ENCODE data around the gene PLPPR5. TPM values are rescaled to one million over a fixed set of nuclear protein-coding genes. Genes with fewer than 3 reads are reported as not detected.

The PLPPR5 gene
- total RNA-seq, 1 donor from 2014 or later: not detected

DNA sequence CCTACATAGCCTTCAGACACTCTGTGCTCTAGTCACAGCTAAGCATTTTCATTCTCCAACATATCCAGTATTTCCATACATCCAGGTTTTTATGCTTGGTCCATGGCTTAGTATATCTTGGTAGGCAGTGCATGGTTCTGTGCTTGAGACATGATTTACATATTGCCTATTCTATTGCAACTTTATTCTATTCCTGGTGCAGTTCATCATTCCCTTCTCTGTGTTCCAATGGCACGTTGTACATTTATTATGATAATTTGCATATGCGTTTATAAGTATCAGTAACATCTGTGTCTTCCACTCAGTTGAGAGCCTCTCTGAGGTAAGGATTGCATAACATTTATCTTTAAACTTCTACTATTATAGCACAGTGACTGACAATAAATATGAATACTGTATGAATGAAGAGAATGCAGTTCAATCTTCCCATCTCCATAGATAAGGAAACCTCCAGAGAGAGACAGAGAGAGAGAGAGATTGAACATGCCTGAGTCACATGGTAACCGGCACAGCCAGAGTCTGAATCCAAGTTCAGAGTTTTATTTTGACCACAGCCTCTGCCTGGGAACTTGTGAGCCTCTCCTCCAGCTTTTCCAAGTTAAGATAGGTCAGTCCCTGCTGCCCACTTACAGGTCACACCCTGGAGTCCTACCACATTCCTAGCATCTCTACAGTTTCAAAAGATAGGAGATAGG is 41.5 kb downstream of the PLPPR5 start:
- Mint-ChIP-seq H3K36me3 (ENCODE audit: low read depth) (no peaks in the 10 kb centered on the region), H3K27ac (no peak overlapping the region), H3K9me3 (no peaks in the 10 kb centered on the region), H3K27me3 (ENCODE audit: low read depth) (no peaks in the 10 kb centered on the region), H3K4me1 (ENCODE audit: low read depth) (no peaks in the 10 kb centered on the region), H3K4me3 (ENCODE audit: low read depth) (no peak overlapping the region)
- no peak for DNase-seq (ENCODE audit: low spot score)
- intact Hi-C loops (cut with micrococcal nuclease): no loop called here

GRCh38 chr1:98962156-98962555 is 42.5 kb downstream of the PLPPR5 start:
- no peaks in the 10 kb centered on the region for H3K27me3 Mint-ChIP-seq (ENCODE audit: low read depth)
- H3K27ac Mint-ChIP-seq: no peak overlapping the region
- intact Hi-C loops (cut with micrococcal nuclease): no loop called here
- no peaks in the 10 kb centered on the region for H3K36me3 Mint-ChIP-seq (ENCODE audit: low read depth)
- DNase-seq (ENCODE audit: low spot score): no peak
- H3K4me3 Mint-ChIP-seq (ENCODE audit: low read depth): no peak overlapping the region
- no peaks in the 10 kb centered on the region for H3K4me1 Mint-ChIP-seq (ENCODE audit: low read depth)
- no peaks in the 10 kb centered on the region for H3K9me3 Mint-ChIP-seq

GRCh38 chr1:98949621-98950020 is 55.0 kb downstream of the PLPPR5 start:
- H3K9me3 Mint-ChIP-seq: no peaks in the 10 kb centered on the region
- intact Hi-C loops (cut with micrococcal nuclease): no loop called here
- no peak for DNase-seq (ENCODE audit: low spot score)

GRCh38 chr1:98949166-98949565 is 55.5 kb downstream of the PLPPR5 start:
- Mint-ChIP-seq H3K36me3 (ENCODE audit: low read depth) (no peaks in the 10 kb centered on the region), H3K4me1 (ENCODE audit: low read depth) (no peaks in the 10 kb centered on the region), H3K9me3 (no peaks in the 10 kb centered on the region), H3K4me3 (ENCODE audit: low read depth) (no peak overlapping the region), H3K27ac (no peak overlapping the region), H3K27me3 (ENCODE audit: low read depth) (no peaks in the 10 kb centered on the region)
- intact Hi-C loops (cut with micrococcal nuclease): no loop called here
- DNase-seq (ENCODE audit: low spot score): no peak

More at GRCh38 chr1:98949621-98950020, 55.0 kb downstream of the PLPPR5 start:
- no peaks in the 10 kb centered on the region for H3K4me1 Mint-ChIP-seq (ENCODE audit: low read depth)
- H3K27me3 Mint-ChIP-seq (ENCODE audit: low read depth): no peaks in the 10 kb centered on the region
- H3K4me3 Mint-ChIP-seq (ENCODE audit: low read depth): no peak overlapping the region
- no peak overlapping the region for H3K27ac Mint-ChIP-seq
- H3K36me3 Mint-ChIP-seq (ENCODE audit: low read depth): no peaks in the 10 kb centered on the region

DNA sequence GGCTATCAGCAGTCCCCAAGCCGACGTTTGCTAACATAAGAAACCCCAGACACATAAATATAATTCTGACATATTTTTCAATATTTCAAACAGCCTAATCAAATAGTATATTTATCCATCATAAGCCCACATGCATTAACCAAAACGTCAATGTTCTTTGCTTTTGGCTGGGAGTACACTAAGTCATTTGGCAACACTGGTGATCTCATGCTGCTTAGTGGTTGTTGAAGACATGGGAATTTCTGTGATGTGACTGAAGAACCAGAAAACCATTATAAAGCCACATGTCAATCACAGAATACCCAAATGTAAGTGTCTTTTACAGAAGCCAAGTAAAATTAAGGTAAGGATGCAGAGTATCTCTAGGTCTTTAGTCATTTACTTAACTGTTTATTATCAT is 57.6 kb downstream of the PLPPR5 start:
- Mint-ChIP-seq H3K27me3 (ENCODE audit: low read depth) (no peaks in the 10 kb centered on the region), H3K4me3 (ENCODE audit: low read depth) (no peak overlapping the region), H3K9me3 (no peaks in the 10 kb centered on the region), H3K36me3 (ENCODE audit: low read depth) (no peaks in the 10 kb centered on the region), H3K27ac (no peak overlapping the region), H3K4me1 (ENCODE audit: low read depth) (no peaks in the 10 kb centered on the region)
- DNase-seq (ENCODE audit: low spot score): no peak
- intact Hi-C loops (cut with micrococcal nuclease): no loop called here

DNA sequence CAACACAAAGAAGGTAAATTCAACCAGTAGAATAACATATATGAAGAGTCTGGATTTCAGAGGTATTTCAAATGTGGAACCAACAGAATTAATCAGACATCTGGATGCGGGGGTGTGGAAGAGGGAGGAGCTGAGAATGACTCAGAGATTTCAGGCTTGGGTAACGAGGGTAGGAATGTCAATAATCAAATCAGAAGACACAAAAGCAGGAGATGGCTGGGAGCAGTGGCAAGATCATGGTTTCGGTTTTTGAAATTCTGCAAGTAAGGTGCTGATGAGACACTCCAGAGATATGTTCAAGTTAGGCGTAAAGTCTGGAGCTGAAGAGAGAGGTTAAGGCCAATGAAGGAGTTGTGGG is 64.0 kb downstream of the PLPPR5 start:
- Mint-ChIP-seq H3K36me3 (ENCODE audit: low read depth) (no peaks in the 10 kb centered on the region), H3K4me1 (ENCODE audit: low read depth) (peaks cover 11% of the 10 kb centered on the region), H3K27me3 (ENCODE audit: low read depth) (no peaks in the 10 kb centered on the region), H3K4me3 (ENCODE audit: low read depth) (no peak overlapping the region), H3K27ac (no peak overlapping the region), H3K9me3 (no peaks in the 10 kb centered on the region)
- intact Hi-C loops (cut with micrococcal nuclease): no loop called here
- no peak for DNase-seq (ENCODE audit: low spot score)

DNA sequence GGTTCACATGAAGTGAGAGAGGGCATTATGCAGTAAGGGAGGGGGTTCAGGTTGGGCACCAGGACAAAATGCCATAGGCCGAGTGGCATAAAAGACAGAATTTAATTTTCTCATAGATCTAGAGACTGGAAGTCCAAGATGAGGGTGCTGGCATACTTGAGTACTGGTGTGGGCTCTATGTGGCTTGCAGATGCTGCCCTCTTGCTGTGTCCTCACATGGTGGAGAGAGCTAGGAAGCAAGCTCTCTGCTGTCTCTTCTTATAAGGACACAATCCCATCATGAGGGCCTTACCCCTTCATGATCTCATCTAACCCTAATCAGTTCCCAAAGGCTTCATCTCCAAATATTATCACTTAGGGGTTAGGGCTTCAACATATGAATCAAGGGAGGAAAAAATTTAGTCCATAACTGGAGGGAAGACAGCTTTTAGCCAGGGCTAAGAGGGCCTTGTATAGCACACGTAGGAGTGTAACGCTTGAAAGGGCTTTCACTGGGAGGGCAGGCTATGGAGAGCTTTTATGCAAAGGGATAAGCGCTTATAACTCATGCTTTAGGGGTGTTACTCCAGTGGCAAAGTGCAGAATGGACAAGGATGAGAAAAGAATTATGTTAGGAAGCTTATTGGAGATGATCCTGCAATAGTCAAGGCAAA is 64.5 kb downstream of the PLPPR5 start:
- H3K4me3 Mint-ChIP-seq (ENCODE audit: low read depth): no peak overlapping the region
- H3K36me3 Mint-ChIP-seq (ENCODE audit: low read depth): no peaks in the 10 kb centered on the region
- no peaks in the 10 kb centered on the region for H3K27me3 Mint-ChIP-seq (ENCODE audit: low read depth)
- intact Hi-C loops (cut with micrococcal nuclease): no loop called here
- no peak for DNase-seq (ENCODE audit: low spot score)
- no peak overlapping the region for H3K27ac Mint-ChIP-seq
- no peaks in the 10 kb centered on the region for H3K9me3 Mint-ChIP-seq
- H3K4me1 Mint-ChIP-seq (ENCODE audit: low read depth): peaks cover 11% of the 10 kb centered on the region

DNA sequence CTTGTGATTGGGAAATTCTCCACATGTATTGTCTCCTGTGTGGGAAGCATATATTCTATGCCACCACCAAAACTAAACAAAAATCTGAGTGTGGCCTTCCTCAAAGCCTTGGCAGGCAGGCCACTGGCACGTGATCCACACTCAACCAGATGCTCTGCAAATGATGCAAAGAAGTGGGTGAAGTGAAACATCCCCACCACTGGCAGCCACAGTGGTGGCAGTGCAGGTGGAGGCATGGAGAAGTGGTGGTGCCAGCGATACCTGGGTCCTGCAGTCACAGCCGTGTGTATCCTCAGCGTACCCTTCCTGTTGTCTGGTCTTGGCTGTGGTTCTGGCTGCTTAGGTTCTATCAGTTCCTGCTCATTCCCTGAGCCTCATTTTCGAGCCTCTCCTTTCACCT is 65.2 kb downstream of the PLPPR5 start:
- Mint-ChIP-seq H3K4me3 (ENCODE audit: low read depth) (no peak overlapping the region), H3K4me1 (ENCODE audit: low read depth) (peaks cover 11% of the 10 kb centered on the region), H3K36me3 (ENCODE audit: low read depth) (no peaks in the 10 kb centered on the region), H3K27me3 (ENCODE audit: low read depth) (no peaks in the 10 kb centered on the region), H3K9me3 (no peaks in the 10 kb centered on the region), H3K27ac (no peak overlapping the region)
- no peak for DNase-seq (ENCODE audit: low spot score)
- intact Hi-C loops (cut with micrococcal nuclease): no loop called here

GRCh38 chr1:98937347-98937746 is 67.3 kb downstream of the PLPPR5 start:
- H3K27ac Mint-ChIP-seq: no peak overlapping the region
- DNase-seq (ENCODE audit: low spot score): no peak
- H3K4me1 Mint-ChIP-seq (ENCODE audit: low read depth): peaks cover 11% of the 10 kb centered on the region
- H3K27me3 Mint-ChIP-seq (ENCODE audit: low read depth): no peaks in the 10 kb centered on the region
- no peaks in the 10 kb centered on the region for H3K36me3 Mint-ChIP-seq (ENCODE audit: low read depth)
- no peak overlapping the region for H3K4me3 Mint-ChIP-seq (ENCODE audit: low read depth)
- no peaks in the 10 kb centered on the region for H3K9me3 Mint-ChIP-seq
- intact Hi-C loops (cut with micrococcal nuclease): no loop called here

DNA sequence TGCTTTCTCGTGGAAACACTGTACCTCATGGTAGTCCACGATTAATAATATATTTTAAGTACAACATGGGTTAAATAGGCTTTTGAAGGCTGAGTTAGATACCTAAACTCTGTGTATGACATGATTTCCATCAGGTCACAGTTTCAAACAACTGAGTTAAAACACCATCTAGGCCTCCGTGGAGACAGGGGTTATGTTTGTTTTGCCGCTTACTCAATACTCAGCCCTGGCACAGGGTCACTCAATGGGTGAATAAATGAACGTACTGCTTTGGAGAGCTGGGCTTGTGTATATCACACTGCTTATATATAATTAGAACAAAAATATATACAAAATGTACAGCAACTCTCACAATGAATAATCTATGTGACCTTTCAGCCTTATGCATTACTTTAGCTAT is 72.5 kb downstream of the PLPPR5 start:
- intact Hi-C loops (cut with micrococcal nuclease): no loop called here
- H3K36me3 Mint-ChIP-seq (ENCODE audit: low read depth): no peaks in the 10 kb centered on the region
- H3K27me3 Mint-ChIP-seq (ENCODE audit: low read depth): no peaks in the 10 kb centered on the region

DNA sequence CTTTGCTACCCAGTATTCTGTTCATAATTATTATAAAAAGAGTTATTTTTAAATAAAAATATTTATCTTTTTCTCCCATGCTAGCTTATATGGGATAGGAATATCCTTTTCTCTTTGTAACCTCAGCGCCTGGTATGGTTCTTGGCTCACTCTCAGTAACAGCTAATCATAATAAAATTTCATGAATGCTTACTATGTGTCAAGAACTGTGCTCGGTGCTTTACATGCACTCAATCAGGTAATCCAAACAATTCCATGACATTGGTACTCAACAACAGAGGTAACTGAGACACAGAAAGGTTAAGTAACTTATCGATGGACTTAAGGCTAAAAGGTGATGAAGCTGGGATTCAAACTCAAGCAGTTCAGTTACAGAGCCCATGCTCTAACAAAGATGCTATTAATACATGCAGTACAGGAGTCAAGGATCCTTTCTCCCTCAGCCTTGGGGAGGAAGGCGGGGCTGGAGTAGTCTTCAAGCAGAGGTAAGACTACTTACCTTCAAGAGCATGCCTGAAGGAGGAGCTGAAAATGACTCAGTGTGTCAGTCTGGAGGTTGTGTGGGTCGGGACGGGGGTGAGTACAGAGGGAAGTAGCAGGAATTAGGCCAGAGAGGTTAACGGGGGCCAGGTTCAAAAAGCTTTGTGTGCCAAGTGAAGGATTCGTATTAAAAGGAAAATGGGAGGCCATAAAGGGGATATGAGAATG is 73.4 kb downstream of the PLPPR5 start:
- DNase-seq (ENCODE audit: low spot score): no peak
- H3K4me3 Mint-ChIP-seq (ENCODE audit: low read depth): no peak overlapping the region
- H3K27ac Mint-ChIP-seq: no peak overlapping the region
- no peaks in the 10 kb centered on the region for H3K9me3 Mint-ChIP-seq
- no peaks in the 10 kb centered on the region for H3K4me1 Mint-ChIP-seq (ENCODE audit: low read depth)
- no peaks in the 10 kb centered on the region for H3K36me3 Mint-ChIP-seq (ENCODE audit: low read depth)
- no peaks in the 10 kb centered on the region for H3K27me3 Mint-ChIP-seq (ENCODE audit: low read depth)
- intact Hi-C loops (cut with micrococcal nuclease): no loop called here

More for the DNA sequence above, 72.5 kb downstream of the PLPPR5 start:
- Mint-ChIP-seq H3K27ac (no peak overlapping the region), H3K4me1 (ENCODE audit: low read depth) (no peaks in the 10 kb centered on the region), H3K4me3 (ENCODE audit: low read depth) (no peak overlapping the region), H3K9me3 (no peaks in the 10 kb centered on the region)
- DNase-seq (ENCODE audit: low spot score): no peak

GRCh38 chr1:98929437-98929836 is 75.2 kb downstream of the PLPPR5 start:
- no peaks in the 10 kb centered on the region for H3K27me3 Mint-ChIP-seq (ENCODE audit: low read depth)
- DNase-seq (ENCODE audit: low spot score): no peak
- no peaks in the 10 kb centered on the region for H3K36me3 Mint-ChIP-seq (ENCODE audit: low read depth)
- H3K4me3 Mint-ChIP-seq (ENCODE audit: low read depth): no peak overlapping the region
- no peaks in the 10 kb centered on the region for H3K9me3 Mint-ChIP-seq
- intact Hi-C loops (cut with micrococcal nuclease): no loop called here
- H3K4me1 Mint-ChIP-seq (ENCODE audit: low read depth): no peaks in the 10 kb centered on the region
- no peak overlapping the region for H3K27ac Mint-ChIP-seq

- Mint-ChIP-seq H3K4me3 (ENCODE audit: low read depth) (no peak overlapping the region), H3K9me3 (no peaks in the 10 kb centered on the region), H3K4me1 (ENCODE audit: low read depth) (no peaks in the 10 kb centered on the region), H3K27ac (no peak overlapping the region), H3K36me3 (ENCODE audit: low read depth) (no peaks in the 10 kb centered on the region), H3K27me3 (ENCODE audit: low read depth) (no peaks in the 10 kb centered on the region)
- intact Hi-C loops (cut with micrococcal nuclease): no loop called here
- no peak for DNase-seq (ENCODE audit: low spot score)
Measured at GRCh38 chr1:98926597-98926996, 78.1 kb downstream of the PLPPR5 start.

Data from activated T-helper 2 cell treated with anti-CD3 and anti-CD28 coated beads, Interferon-gamma antibody, Interleukin-2, Interleukin-4, amounts not matched to agents 10 μg/mL and 5 μg/mL and 100 μg/mL, durations not matched to agents 14 hours and 24 hours and 36 hours (primary cell).